ENCODE measurements around the gene B3GNT9. TPM values are rescaled to one million over a fixed set of nuclear protein-coding genes. Genes with fewer than 3 reads are reported as not detected.

B3GNT9 gene
- total RNA-seq, 2 experiments from 2014 or later: 6.6 to 7.2 TPM

- Mint-ChIP-seq H3K27ac (no peak overlapping the region), H3K27me3 (ENCODE audit: low read depth) (peaks cover 13% of the 10 kb centered on the region), H3K4me1 (ENCODE audit: low read depth) (peaks cover 14% of the 10 kb centered on the region), H3K4me3 (no peak overlapping the region), H3K36me3 (ENCODE audit: low read depth) (no peaks in the 10 kb centered on the region), H3K9me3 (ENCODE audit: insufficient read depth) (no peaks in the 10 kb centered on the region)
- peak; percentile 91 for DNase-seq
- CTCF ChIA-PET: interaction anchor here (0.8 to 5.8 kb wide), 24 partner anchors 10 to 296 kb away, joined by 3 to 42 read pairs (median 6); partner anchors contain the start of genes CES3, FBXL8, NOL3 and TMEM208
- POLR2A ChIA-PET: interaction anchor here (0.6 to 1.0 kb wide), 4 partner anchors 25 to 231 kb away, joined by 3 to 4 read pairs (median 4); partner anchors contain the start of gene B3GNT9
- ATAC-seq: peak; percentile 32
These were observed 34.3 kb upstream of the B3GNT9 start for GRCh38 chr16:67184995-67185650.

DNA sequence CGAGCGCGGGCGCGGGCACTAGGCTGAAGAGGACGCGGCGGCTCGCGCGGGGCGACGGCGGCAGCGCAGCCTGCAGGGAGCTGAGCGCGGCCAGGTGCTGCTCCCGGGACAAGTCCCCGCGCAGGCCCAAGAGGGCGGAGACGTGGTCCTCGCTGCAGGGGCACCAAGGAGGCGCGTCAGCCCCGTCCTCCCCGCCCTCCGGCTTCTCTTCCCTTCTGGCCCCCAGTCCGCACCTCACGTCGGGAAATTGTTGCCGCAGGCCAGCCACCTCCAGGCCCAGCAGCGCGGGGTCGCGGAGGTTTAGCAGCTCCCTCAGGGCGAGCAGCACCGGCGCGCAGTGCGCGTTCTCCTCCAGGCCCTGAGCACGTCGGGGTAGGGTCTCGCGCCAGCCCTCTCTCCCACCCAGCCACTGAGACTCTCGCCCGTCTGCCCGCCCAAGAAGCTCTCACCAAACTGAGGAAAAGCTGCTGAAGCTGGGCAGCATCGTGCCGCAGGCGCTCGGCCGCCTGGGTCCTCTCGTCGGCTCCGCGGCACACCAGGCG is 33.7 kb upstream of the B3GNT9 start:
- DNase-seq (peak; percentile 54), ATAC-seq (peak; percentile 10)
- POLR2A ChIA-PET: interaction anchor here (0.6 to 1.0 kb wide), 2 partner anchors 24 to 34 kb away, joined by 3 to 4 read pairs; partner anchors contain the start of gene B3GNT9
- no peak overlapping the region for H3K4me3 Mint-ChIP-seq
- CTCF ChIA-PET: interaction anchor here (0.7 to 5.8 kb wide), 23 partner anchors 10 to 297 kb away, joined by 3 to 42 read pairs (median 6); partner anchors contain the start of genes CES3, FBXL8, TMEM208 and TRADD
- H3K36me3 Mint-ChIP-seq (ENCODE audit: low read depth): peaks cover 2% of the 10 kb centered on the region
- H3K9me3 Mint-ChIP-seq (ENCODE audit: insufficient read depth): no peaks in the 10 kb centered on the region
- peaks cover 13% of the 10 kb centered on the region for H3K27me3 Mint-ChIP-seq (ENCODE audit: low read depth)
- H3K27ac Mint-ChIP-seq: no peak overlapping the region
- peaks cover 14% of the 10 kb centered on the region for H3K4me1 Mint-ChIP-seq (ENCODE audit: low read depth)

DNA sequence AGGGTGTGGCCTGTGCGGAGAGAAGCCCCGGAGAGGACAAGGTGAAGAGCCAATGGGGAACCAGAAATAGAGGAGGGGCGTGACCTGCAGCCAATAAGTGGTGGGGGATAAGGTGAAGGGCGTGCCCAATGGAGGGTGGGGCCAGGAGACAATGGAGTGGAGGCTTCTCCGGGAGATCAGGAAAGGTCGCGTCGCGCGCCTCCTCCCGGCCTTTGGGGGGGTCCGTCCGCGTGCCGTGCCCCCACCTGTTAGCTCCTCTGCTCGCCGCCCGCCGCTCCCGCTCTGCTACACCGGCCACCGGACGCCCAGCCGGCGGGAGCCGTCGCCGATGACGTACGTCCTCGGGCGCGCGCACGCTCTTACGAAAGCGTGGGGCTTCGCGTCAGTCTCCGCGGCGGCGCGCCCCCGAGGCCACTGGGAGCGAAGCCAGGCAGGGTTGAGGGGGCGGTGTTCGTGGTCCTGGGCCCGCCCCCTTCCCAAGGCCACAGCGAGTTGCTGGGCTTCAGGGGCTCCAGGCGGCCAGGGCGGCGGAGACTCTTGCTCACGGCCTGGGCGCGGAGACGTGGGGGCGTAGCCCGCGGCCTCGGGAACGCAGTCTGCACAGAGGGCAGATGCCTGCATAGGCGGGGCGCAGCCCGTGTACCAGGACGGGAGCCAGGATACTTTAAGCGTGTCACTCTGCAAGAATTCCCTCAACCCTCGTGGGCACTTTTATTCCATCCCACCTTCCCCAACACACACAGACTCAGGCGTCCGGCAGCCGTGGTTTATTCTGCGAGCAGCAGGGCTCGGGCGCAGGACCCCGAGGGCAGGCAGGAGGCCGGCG is 33.0 kb upstream of the B3GNT9 start, which contains the start of gene MATCAP1:
MATCAP1 (minus strand) TSS at position 337 of the 826 bp plus-strand sequence. CDS start 3,353 bp downstream, outside the sequence.
- CTCF ChIA-PET: interaction anchor here (0.7 to 5.8 kb wide), 17 partner anchors 9 to 298 kb away, joined by 3 to 42 read pairs (median 6); partner anchors contain the start of genes CES3, FBXL8, NOL3 and TRADD
- Mint-ChIP-seq H3K9me3 (ENCODE audit: insufficient read depth) (no peaks in the 10 kb centered on the region), H3K36me3 (ENCODE audit: low read depth) (peaks cover 5% of the 10 kb centered on the region), H3K4me3 (no peak within 1 kb of the TSS), H3K27ac (no peak within 1 kb of the TSS), H3K4me1 (ENCODE audit: low read depth) (peaks cover 18% of the 10 kb centered on the region), H3K27me3 (ENCODE audit: low read depth) (peaks cover 13% of the 10 kb centered on the region)
- DNase-seq (peak; percentile 97), ATAC-seq (peak; percentile 95)
- POLR2A ChIA-PET: interaction anchor here (0.6 to 1.0 kb wide), 3 partner anchors 24 to 64 kb away, joined by 3 to 4 read pairs (median 3); partner anchors contain the start of genes B3GNT9 and FHOD1

DNA sequence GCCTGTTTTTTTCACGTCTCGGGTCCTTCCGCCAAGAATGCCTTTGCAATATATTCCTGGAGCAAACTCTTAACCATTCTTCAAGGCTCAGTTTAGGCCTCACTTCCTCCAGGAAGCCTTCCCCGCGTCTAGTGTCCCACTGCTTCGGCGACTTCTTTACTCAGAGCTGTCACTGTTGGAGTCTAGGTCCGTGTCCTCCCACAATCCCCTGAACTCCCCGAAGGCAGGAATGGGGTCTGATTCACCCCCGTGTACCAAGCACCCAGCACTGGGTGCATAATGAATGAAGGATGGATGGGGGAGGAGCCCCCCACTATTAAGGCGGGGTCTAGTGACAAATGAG is 32.5 kb upstream of the B3GNT9 start:
- H3K9me3 Mint-ChIP-seq (ENCODE audit: insufficient read depth): no peaks in the 10 kb centered on the region
- H3K4me1 Mint-ChIP-seq (ENCODE audit: low read depth): peaks cover 23% of the 10 kb centered on the region
- peaks cover 5% of the 10 kb centered on the region for H3K36me3 Mint-ChIP-seq (ENCODE audit: low read depth)
- ChIA-PET CTCF (interaction anchor here (0.8 to 5.8 kb wide), 11 partner anchors 8 to 432 kb away, joined by 3 to 42 read pairs (median 4); partner anchors contain the start of genes DYNC1LI2 and NOL3), POLR2A (interaction anchor here (1.0 kb wide), 1 partner anchor 64 kb away, joined by 3 read pairs; the partner anchor contains the start of gene FHOD1)
- ATAC-seq (no peak), DNase-seq (no peak)
- H3K27me3 Mint-ChIP-seq (ENCODE audit: low read depth): peaks cover 13% of the 10 kb centered on the region
- no peak overlapping the region for H3K4me3 Mint-ChIP-seq
- no peak overlapping the region for H3K27ac Mint-ChIP-seq

GRCh38 chr16:67182288-67182687 is 31.5 kb upstream of the B3GNT9 start:
- CTCF ChIA-PET: interaction anchor here (0.8 to 5.8 kb wide), 12 partner anchors 7 to 431 kb away, joined by 3 to 42 read pairs (median 4); partner anchors contain the start of genes DYNC1LI2 and NOL3
- Mint-ChIP-seq H3K27me3 (ENCODE audit: low read depth) (peaks cover 18% of the 10 kb centered on the region), H3K4me3 (no peak overlapping the region), H3K9me3 (ENCODE audit: insufficient read depth) (no peaks in the 10 kb centered on the region), H3K4me1 (ENCODE audit: low read depth) (peaks cover 33% of the 10 kb centered on the region), H3K36me3 (ENCODE audit: low read depth) (peaks cover 10% of the 10 kb centered on the region), H3K27ac (no peak overlapping the region)
- ATAC-seq (no peak), DNase-seq (no peak)
- POLR2A ChIA-PET: no interaction called here

- Mint-ChIP-seq H3K27me3 (ENCODE audit: low read depth) (peaks cover 21% of the 10 kb centered on the region), H3K36me3 (ENCODE audit: low read depth) (peaks cover 15% of the 10 kb centered on the region), H3K9me3 (ENCODE audit: insufficient read depth) (no peaks in the 10 kb centered on the region), H3K27ac (no peak overlapping the region), H3K4me1 (ENCODE audit: low read depth) (peaks cover 37% of the 10 kb centered on the region), H3K4me3 (no peak overlapping the region)
- ATAC-seq: no peak
- POLR2A ChIA-PET: no interaction called here
- CTCF ChIA-PET: interaction anchor here (0.9 kb wide), 2 partner anchors 12 to 164 kb away, joined by 3 read pairs; no protein-coding TSS in a partner anchor
- DNase-seq: no peak
These were observed 30.5 kb upstream of the B3GNT9 start for GRCh38 chr16:67181346-67181745.

- POLR2A ChIA-PET: no interaction called here
- no peaks in the 10 kb centered on the region for H3K9me3 Mint-ChIP-seq (ENCODE audit: insufficient read depth)
These were observed 29.4 kb upstream of the B3GNT9 start for GRCh38 chr16:67180166-67180565.

DNA sequence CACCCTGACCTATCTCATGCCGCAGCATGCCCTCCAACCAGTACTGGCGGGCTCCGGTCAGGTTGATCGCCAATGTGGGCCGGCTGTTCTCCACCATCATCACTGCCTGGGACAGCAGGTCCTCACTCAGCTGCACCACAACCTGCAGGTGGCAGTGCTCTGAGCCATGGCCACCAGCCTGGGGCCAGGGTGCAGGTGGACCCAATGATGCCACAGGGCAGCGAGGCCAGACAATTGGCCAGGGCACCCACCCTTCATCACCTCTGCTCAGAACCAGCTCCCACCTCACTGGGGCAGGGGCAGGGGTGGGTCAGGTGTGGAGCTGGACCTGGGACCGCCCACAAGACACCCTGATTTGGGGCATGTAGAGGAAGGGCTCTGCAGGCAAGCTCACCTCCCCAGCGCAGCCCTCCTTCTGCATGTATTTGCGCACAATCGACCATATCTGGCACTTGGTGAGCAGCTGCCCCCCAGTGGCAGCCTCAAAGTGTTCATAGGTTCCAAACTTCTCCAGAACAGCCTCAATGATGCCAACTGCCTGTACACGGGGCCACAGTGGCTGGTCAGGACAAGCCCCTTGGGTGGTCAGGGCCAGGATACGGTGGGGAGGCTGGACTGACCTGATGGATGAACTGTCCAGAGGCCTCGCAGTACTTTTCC is 28.8 kb upstream of the B3GNT9 start:
- Mint-ChIP-seq H3K4me1 (ENCODE audit: low read depth) (peaks cover 31% of the 10 kb centered on the region), H3K27me3 (ENCODE audit: low read depth) (peaks cover 11% of the 10 kb centered on the region), H3K4me3 (no peak overlapping the region), H3K27ac (no peak overlapping the region), H3K9me3 (ENCODE audit: insufficient read depth) (no peaks in the 10 kb centered on the region), H3K36me3 (ENCODE audit: low read depth) (peaks cover 20% of the 10 kb centered on the region)
- POLR2A ChIA-PET: no interaction called here
- ATAC-seq (no peak), DNase-seq (peak; percentile 48)
- CTCF ChIA-PET: interaction anchor here (0.7 to 1.5 kb wide), 5 partner anchors 10 to 162 kb away, joined by 3 to 11 read pairs (median 5); partner anchors contain the start of genes FBXL8 and TRADD

More at GRCh38 chr16:67180166-67180565, 29.4 kb upstream of the B3GNT9 start:
- no peak for DNase-seq
- no peak for ATAC-seq
- Mint-ChIP-seq H3K4me3 (no peak overlapping the region), H3K27me3 (ENCODE audit: low read depth) (peaks cover 14% of the 10 kb centered on the region), H3K27ac (no peak overlapping the region), H3K4me1 (ENCODE audit: low read depth) (peaks cover 34% of the 10 kb centered on the region), H3K36me3 (ENCODE audit: low read depth) (peaks cover 20% of the 10 kb centered on the region)
- CTCF ChIA-PET: interaction anchor here (1.0 to 1.5 kb wide), 4 partner anchors 11 to 162 kb away, joined by 5 to 11 read pairs (median 6); partner anchors contain the start of genes FBXL8 and TRADD

DNA sequence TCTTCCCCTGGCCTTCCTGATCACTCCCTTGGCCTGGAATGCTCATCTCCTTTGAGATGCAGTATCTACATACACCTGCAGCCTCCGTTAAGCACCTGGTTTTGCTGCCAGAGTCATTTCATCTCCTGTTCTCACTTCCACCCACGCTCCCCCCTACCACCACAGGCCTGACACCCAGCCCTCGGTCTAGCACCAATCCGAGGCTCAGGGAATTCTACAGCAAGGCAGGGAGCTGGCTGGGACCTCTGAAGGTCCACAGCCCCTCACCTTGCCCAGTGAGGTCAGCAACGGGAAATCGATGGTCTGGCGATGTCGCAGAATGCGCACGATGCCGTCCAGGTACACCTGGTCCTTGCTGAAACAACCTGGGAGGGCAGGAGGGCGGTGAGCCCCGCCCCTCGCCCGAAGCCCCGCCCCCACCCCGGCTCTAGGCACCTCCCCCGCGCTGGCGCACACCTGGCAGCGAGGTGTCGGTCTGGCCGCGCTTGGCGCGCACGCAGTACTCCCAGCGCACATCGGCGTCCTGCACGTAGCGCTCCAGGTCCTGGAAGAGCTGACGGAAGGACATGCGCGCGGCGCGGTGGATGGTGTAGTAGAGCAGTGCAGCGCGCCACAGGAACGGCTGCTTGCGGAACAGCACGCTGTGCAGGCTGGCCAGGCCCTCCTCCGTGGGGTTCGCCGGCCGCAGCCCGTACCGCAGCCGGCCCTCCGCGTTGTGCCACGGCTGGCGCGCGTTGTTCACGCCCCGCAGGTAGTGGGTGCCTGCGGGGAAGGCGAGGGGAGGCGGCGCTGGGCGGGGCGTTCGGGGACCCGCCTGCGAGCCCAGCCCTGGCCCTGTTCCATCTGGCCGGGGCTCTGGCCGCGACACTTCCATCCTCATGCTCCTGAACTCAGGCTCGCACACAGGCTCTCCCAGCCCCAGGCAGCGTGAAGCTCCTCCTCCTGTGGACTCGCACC is 27.2 kb upstream of the B3GNT9 start:
- peak overlapping the region; percentile 61 for H3K4me3 Mint-ChIP-seq

GRCh38 chr16:67176662-67177061 is 25.9 kb upstream of the B3GNT9 start:
- Mint-ChIP-seq H3K4me3 (no peak overlapping the region), H3K9me3 (ENCODE audit: insufficient read depth) (no peaks in the 10 kb centered on the region), H3K4me1 (ENCODE audit: low read depth) (peaks cover 50% of the 10 kb centered on the region), H3K27ac (no peak overlapping the region), H3K36me3 (ENCODE audit: low read depth) (peaks cover 22% of the 10 kb centered on the region), H3K27me3 (ENCODE audit: low read depth) (peaks cover 29% of the 10 kb centered on the region)
- no peak for DNase-seq
- ChIA-PET CTCF (interaction anchor here (0.8 to 6.6 kb wide), 9 partner anchors 8 to 296 kb away, joined by 3 to 47 read pairs (median 6); partner anchors contain the start of genes FBXL8, MATCAP1, PDP2 and TRADD), POLR2A (interaction anchor here (1.0 to 2.2 kb wide), 4 partner anchors 12 to 69 kb away, joined by 3 to 11 read pairs (median 4); partner anchors contain the start of genes FBXL8 and TRADD)
- no peak for ATAC-seq

More for the DNA sequence above, 27.2 kb upstream of the B3GNT9 start:
- Mint-ChIP-seq H3K9me3 (ENCODE audit: insufficient read depth) (no peaks in the 10 kb centered on the region), H3K27ac (no peak overlapping the region), H3K27me3 (ENCODE audit: low read depth) (peaks cover 21% of the 10 kb centered on the region), H3K36me3 (ENCODE audit: low read depth) (peaks cover 22% of the 10 kb centered on the region), H3K4me1 (ENCODE audit: low read depth) (peaks cover 45% of the 10 kb centered on the region)
- POLR2A ChIA-PET: interaction anchor here (0.6 kb wide), 1 partner anchor 70 kb away, joined by 3 read pairs; no protein-coding TSS in a partner anchor
- ATAC-seq: peak; percentile 55
- CTCF ChIA-PET: interaction anchor here (0.8 to 6.6 kb wide), 6 partner anchors 9 to 297 kb away, joined by 3 to 47 read pairs (median 5); partner anchors contain the start of genes FBXL8, PDP2 and TRADD
- peak; percentile 69 for DNase-seq
